HG03103 (cell line): Measurements from ENCODE around the gene SLC25A11.

Source experiments
- ATAC-seq: cut with Tn5 transposase; IDR thresholded peaks from one replicate; pipeline ENCODE4 v1.9.1; 2021; ENCODE audit warnings: low read depth; ENCODE audit not compliant: unreplicated experiment

SLC25A11 gene

DNA sequence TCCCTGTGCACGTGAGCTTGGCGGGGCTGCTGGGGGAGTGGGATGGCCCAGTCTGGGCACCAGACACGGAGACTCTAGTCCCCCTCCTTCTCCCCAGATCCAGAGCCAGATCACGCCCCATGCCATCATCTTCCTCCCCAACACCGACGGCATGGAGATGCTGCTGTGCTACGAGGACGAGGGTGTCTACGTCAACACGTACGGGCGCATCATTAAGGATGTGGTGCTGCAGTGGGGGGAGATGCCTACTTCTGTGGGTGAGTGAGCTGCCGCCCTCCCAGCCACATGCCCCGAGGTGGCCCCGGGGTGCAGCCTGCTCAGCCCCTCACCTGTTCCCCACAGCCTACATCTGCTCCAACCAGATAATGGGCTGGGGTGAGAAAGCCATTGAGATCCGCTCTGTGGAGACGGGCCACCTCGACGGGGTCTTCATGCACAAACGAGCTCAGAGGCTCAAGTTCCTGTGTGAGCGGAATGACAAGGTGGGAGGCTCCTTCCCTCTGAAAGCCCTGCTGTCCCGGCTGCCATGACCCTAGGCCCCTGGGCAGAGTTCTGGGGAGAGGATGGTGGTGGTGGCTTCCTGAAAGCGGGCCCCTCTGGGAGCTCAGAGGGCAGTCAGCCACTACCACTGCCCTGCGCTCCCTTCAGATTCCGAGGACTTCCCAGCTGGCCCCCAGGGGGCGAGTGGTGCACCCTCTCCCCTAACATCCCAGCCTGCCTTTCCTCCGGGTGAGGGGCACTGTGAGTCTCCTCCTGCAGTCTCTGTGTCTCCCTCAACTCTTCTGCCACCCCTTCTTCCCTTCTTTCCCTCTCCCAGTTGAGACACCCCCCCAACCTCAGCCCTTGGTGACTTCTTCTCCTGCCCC lies 43.3 kb downstream of the SLC25A11 start:
- ATAC-seq: no peak

DNA sequence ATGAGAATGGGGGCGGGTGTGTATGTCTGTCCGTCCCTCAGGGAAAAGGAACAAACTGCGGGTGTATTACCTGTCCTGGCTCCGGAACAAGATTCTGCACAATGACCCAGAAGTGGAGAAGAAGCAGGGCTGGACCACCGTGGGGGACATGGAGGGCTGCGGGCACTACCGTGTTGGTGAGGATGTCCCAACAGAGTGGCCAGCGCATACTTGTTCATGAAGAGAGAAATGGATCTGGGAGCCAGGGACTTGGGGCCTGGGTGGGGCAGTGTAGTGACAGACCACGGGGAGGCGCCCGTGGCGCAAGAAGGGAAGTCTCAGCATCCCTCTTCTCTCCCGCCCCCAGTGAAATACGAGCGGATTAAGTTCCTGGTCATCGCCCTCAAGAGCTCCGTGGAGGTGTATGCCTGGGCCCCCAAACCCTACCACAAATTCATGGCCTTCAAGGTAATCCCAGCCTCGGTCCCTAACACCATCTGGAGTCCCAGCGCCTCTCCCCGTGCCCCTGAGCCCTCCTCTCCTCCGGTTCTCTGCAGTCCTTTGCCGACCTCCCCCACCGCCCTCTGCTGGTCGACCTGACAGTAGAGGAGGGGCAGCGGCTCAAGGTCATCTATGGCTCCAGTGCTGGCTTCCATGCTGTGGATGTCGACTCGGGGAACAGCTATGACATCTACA lies 44.1 kb downstream of the SLC25A11 start:
- ATAC-seq: no peak

DNA sequence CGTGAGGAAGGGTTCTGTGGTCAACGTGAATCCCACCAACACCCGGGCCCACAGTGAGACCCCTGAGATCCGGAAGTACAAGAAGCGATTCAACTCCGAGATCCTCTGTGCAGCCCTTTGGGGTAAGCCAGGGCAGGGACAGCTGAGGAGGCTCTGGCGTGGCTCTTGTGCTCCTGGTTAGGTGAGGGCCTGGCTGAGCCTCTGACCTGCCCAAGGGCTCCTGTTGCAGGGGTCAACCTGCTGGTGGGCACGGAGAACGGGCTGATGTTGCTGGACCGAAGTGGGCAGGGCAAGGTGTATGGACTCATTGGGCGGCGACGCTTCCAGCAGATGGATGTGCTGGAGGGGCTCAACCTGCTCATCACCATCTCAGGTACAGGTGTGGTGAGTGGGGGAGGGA lies 44.7 kb downstream of the SLC25A11 start:
- ATAC-seq: no peak

- ATAC-seq: no peak
These were observed 45.9 kb downstream of the SLC25A11 start for GRCh38 chr17:4893721-4894560.

DNA sequence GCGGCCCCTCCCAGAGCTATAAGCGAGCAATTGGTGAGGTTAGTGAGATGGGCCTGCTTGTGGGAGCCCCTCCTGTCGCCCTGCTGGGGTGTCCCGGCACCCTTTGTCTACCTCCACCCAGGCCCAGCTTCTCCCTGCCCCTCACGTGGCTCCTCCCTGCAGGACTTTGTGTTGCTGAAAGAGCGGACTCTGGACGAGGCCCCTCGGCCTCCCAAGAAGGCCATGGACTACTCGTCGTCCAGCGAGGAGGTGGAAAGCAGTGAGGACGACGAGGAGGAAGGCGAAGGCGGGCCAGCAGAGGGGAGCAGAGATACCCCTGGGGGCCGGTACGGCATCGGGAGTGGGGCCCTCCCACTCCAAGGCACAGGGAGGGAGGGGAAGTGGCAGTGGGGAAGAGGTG lies 46.6 kb downstream of the SLC25A11 start:
- no peak for ATAC-seq

GRCh38 chr17:4892499-4893221 lies 47.2 kb downstream of the SLC25A11 start:
- ATAC-seq: no peak

DNA sequence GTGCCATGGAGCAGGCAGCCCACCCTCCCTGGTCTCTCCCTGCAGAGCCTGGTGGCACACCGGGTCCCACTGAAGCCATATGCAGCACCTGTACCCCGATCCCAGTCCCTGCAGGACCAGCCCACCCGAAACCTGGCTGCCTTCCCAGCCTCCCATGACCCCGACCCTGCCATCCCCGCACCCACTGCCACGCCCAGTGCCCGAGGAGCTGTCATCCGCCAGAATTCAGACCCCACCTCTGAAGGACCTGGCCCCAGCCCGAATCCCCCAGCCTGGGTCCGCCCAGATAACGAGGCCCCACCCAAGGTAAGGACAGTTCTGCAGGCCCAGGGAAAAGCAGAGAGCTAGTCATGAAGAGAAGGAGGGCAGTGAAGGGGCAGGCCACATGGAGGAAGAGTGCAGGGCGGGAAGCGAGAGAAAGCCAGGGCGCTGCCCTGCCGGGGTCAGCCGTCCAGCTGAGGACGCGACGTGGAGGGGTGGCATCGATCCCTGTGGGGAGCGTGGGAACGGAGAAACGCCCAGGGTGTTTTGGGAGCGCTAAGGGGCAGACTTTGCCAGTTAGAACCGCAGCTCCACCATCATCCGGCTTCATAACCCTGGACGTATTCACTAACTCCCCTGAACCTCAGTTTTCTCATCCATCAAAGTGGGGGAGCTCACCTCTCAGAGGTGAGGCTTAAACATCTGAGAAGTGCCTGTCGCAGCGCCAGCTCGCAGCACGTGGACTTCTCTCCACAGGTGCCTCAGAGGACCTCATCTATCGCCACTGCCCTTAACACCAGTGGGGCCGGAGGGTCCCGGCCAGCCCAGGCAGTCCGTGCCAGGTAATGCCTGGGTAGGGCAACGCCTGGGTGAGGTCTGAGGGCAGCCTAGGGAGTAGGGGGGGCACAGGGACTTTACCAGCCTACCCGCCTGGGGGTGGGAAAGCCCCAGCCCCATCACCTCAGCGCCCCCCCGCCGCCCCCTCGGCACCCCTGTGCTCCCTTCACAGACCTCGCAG lies 48.1 kb downstream of the SLC25A11 start:
- no peak for ATAC-seq

- ATAC-seq: no peak
These were observed 52.3 kb downstream of the SLC25A11 start for GRCh38 chr17:4887581-4887980.
